IPS DF 4.7 (cell line): Measurements from ENCODE around the gene TRPM5.

Source experiments
- DNase-seq: peaks from one replicate; pipeline ENCODE4 v3.0.0-alpha.2; 2013; ENCODE audit warnings: low spot score; ENCODE audit errors: extremely low read depth

The TRPM5 gene

DNA sequence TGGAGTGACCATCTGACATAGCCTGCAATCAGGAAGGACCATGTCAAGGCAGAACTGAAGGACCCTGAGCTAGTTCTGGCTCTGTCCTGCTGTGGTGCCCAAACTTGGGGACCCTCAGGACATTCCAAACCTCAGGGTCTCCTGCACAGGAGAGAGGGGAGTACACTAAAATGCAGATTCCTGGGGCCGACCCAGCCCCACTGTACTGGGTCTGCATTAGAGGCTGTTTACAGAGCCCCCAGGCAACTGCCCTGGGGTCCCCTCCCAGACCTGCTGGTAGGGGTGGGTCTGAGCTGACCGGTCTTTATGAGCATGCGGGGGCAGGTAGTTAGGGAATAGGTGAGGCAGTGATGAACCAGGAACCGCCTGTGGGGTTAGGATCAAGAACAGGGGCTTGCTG lies 6.8 kb downstream of the TRPM5 start:
- DNase-seq = no peak

DNA sequence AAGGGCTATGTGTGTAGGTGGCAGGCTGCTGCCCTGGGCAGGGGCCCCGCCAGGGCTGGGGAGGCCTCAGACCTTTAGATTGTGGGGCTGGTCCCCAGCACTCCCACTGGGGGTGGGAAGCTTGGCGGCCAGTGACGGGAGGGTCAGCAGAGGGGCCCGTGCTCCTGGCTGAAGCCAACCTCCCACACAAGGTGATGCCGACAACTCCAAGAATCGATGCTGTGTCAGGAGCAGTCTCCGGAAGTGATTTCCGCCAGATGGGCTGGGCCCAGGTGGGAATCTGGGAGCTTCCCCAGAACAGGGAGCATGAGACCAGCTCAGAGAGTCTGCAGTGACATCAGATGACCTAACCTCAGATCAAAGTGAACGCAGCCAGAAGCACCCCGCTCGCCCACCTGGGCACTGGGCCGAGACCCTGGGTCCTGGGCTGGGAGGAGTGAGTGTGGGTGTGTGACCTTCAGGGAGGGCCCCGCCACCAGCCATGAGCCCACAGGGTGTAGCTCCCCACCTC lies 7.7 kb downstream of the TRPM5 start:
- DNase-seq = no peak

DNA sequence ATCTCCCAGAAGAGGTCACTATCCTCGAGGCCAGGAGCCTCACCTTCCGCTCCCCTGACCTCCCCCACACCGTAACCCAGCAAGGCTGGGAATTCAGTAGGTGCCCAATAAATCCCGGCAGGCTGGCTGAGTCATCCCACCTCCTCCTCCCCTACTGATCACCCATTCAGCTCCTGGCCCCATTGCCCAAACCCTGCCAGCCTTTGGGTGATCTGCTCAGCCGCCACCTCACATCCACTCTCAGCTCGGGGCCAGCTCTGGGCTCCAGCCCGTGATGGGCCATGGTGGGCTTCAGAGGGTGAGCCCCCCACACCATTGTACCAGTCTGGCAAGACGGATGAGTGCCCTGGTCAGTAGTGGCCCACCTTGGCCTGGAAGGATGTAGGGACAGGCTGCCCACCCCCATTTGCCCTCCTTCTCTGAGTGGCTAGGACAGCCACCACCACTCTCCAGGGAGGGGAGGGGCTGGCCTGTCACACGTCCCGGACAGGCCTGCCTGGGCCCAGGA lies 8.2 kb downstream of the TRPM5 start:
- no peak for DNase-seq

DNA sequence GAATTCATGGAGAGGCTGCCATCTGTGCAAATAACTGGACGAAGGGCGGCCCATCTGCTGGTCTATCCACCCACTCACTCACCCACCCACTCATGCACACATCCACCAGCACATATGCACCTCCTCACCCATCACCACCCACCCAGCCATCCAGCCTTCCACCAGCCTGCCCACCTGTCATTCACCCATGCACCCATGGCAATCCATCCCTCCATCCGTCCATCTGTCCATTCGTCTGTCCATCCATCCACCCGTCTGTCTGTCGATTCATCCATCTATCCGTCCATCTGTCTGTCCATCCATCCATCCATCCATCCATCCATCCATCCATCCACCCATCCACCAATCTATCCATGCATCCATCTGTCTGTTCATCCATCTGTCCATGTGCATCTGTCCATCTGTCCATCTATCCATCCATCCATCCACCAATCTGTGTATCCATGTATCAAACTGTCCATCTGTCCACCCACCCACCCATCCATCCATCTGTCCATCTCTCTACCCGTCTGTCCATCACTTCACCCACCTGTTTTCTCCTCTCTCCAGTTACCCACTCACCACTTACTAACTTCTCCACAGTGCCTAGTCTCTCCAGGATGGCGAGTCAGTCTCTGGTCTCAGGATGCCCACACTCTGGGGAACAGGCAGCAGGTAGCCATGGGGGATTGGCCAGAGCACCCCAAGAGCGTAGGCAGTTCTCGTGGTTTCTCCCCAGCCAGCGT lies 8.9 kb downstream of the TRPM5 start:
- DNase-seq = no peak

DNA sequence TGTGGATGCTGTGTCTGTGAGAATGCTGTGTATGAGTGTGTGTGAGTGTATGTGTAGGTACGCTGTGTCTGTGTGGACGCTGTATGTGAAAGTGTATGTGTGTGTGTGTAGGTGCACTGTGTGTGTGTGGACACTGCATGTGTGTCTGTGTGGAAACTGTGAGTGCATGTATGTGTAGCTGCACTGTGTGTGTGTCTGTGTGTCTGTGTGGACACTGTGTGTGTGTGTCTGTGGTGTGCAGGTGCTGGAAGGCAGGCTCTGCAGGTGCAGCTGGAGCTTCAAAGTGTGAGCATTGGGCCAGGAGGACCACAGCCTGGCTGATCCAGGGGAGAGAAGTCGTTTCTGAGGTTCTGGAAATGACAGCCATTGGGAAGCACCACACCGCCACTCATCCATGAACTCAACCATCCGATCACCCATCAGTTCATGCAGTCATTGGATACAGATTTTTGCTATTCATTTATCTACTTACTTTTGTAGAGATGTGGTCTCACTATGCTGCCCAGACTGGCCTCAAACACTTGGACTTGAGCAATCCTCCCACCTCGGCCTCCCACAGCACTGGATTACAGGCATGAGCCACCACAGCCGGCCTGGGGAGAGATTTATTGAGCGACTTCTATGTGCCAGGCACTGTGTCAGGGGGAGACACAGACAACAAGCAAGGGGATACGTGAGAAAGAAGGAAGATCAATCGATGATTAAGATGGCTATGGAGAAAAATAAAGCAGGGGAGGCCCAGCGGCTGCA lies 9.6 kb downstream of the TRPM5 start:
- DNase-seq = no peak

DNA sequence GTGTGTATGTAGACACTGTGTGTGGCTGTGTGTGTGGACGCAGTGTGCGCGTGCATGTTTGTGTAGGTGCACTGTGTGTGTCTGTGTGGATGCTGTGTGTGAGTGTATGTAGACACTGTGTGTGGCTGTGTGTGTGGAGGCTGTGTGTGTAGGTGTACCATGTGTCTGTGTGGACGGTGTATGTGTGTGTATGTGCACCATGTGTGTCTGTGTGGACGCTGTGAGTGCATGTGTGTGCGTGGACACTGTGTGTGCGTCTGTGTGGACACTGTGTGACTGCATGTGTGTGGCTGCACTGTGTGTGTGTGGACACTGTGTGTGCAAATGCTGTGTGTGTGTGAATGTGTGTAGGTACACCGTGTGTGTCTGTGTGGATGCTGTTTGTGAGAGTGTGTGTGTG lies 10.3 kb downstream of the TRPM5 start:
- DNase-seq = no peak

DNA sequence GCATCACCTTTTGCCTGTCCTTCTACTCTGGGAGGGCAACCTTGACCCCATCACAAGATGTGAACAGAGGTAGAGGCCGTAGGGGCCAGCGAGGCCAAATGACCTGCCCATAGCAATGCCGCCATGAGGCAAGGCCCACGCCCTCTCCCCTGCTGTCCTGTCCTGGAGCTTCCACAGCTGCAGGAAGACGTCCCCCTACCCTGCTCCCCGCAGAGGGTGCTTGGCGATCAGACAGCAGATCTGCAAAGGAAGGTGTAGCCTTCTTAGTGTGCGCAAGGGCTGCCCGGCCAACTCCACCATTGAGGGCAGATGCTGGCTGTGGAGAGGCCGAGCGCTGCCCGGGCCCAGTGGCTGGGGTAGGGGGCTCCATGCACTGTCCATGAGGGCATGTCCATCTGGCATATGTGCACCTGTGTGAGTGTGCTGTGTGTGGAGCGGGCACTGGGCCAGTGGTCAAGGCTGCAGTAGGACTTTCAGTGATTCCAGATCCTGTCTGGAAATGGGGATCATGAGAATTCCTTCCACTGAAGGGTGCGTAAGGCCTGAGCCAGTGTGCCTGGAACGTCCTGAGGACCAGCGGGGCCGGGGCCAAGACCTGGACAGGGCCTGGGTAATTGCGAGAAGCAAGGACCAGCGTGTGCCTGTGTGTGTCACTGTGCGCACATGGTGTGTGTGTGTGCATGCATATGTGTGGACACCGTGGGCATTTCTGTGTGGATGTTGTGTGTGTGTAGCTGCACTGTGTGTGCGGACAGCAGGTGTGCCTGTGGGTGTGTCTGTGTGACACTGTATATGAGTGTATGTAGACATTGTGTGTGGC lies 11.0 kb downstream of the TRPM5 start:
- DNase-seq = no peak

DNA sequence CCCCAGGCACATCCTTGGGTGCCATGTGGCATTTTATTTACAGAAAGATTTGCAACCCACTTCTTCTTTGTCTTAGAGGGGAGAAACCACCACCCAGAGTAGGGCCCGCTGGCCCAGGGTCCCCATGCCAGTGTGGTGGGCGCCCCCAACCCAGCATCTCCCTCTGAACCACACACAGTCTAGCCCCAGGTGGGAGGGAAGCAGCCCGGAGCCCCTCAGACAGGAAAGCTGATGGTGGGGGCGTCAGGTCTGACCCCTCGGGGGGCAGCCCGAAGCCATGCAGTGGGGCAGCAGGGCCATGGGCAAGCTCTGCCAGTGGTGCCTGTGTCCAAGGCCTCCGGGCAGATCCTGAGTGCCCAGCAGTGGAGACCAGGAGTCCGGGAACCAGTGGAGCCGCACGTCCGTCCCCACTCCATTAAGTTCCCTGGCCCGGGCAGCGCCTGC lies 11.7 kb downstream of the TRPM5 start:
- DNase-seq = no peak

DNA sequence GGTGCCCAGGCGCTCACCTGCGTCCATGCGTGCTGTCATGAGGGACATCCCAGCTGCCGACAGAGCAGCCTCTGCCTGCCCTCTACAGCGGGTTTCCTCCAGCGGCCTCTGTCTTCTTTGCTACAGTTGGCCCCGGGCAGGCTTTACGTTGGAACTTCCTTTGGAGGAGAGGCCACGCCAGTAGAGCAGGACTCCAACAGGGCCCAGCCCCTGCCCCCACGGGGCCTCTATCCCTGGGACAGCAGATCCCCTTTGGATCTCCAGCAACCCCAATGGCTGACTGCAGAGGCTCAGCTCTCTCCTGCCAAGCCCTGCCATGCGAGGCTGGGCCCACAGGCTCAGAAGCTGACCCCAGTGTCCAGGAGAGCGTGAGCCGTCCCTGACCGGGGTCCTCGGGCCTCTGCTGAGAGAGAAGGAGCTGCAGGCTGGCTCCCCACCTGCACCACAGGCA lies 12.1 kb downstream of the TRPM5 start:
- no peak for DNase-seq

DNA sequence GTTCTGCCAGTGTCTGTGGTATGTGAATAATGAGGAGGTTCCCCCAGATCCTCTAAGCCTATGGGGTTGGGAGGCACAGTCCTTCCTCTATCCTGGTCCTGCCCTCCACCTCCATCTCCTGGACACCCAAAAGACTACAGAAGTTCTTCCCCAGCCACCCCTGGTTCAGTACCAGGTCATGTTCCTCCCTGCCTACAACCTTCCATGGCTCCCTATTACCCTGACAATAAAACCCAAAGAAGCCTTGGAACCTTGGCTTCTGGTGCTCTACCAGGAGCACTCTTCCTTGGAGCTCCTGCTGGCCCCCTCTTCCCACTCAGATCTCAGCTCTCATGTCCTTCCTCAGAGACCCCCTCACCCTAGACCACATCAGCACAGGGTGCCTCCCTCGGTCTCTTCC lies 12.9 kb downstream of the TRPM5 start:
- DNase-seq = no peak

DNA sequence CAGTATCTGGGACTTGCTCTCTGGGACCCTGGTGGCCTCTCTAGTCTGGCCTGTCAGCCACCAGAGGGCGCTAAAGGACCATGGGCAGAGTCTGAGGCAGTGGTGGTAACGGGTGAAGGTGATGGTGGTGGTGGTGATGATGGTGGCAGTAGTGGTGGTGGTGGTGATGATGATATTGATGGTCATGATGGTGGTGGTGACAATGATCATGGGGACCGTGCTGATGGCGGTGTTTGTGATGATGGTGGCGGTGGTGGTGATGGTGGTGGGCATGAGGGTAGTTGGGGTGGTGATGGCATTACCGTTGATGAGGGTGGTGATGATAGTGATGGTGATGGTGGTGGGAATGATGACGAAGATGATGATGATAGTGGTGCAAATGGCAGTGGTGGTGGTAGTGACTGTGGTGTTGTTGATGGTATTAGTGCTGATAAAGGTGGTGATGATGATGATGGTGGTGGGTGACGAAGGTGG lies 16.0 kb downstream of the TRPM5 start:
- DNase-seq = peak; percentile 19

DNA sequence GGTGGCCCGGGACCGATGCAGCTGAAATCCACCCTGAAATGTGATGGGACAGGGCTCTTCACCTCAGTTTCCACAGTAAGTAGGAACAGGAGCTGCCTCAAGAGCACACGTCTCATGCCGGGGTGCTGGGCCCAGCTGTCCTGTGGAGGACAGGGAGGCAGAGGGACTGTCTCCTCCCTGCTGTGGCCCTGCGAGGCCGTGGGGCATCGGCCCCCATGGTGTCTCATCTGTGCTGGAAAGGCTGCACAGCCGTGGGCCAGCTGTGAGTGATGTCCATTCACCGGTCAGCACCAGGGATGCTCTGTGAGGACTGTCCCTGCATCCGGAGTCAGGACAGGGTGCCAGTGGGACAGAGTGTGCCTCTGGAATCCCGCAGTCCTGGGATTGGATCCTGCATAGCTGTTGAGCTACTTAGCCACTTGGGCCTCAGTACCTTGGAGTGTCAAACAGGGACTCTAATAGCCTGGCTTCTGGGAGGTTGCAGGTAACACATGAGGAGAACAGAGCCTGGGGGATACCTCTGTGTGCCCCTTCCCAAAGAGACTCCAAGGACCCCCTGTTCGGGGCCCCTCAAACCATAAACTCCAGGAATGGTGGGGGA lies 16.5 kb downstream of the TRPM5 start:
- DNase-seq = no peak

DNA sequence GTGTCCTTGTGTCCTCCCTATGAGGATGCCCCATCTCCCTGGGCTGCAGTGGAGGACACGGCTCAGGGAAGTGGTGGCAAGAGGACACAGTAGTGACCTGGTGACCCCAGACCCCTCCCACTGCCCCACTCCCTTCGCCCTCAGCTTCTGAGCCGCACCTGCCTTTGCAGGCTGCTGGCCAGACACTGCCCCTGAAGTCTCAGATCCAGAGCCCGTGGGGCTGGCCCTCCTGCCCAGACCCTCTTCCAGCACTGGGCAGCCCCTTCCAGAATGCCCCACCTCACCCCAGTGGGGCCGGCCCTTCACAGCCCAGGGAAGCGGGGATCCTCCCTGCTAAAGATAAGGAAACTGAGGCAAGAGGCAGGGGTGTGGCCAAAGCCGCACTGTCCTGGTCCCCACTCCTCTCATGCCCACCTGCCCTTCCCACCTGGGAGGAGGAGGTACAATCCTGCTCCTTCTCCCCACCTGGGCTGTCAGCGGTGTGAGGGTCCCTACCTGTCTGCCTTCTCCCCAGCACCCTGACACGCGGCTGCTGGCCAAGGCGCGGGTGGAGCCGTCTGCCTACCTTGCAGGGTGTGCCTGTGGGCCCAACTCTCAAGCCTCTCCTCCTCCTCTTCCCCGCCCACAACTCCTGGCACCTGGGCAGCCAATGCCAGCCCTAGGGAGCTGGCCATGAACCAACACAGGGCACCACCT lies 17.3 kb downstream of the TRPM5 start:
- no peak for DNase-seq

DNA sequence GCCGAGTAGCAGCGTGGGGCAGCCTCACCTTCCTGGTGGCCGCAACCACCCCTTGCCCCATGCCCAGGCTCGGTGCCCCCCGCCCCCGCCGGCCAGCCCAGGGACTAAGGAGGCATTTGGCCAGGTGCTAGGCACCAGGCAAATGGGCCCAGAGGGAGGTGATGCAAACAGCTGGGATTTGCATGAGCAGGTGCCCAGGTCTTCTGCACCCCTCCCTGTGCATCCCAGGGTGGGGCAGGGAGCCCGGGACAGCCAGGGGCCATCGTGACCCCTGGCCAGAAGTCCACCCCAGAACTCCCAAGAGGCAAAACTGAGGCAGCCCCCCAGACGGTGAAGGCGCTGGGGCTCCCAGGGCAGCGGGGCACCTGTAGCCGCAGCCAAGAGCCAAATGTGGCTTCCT lies 18.1 kb downstream of the TRPM5 start:
- DNase-seq = no peak

DNA sequence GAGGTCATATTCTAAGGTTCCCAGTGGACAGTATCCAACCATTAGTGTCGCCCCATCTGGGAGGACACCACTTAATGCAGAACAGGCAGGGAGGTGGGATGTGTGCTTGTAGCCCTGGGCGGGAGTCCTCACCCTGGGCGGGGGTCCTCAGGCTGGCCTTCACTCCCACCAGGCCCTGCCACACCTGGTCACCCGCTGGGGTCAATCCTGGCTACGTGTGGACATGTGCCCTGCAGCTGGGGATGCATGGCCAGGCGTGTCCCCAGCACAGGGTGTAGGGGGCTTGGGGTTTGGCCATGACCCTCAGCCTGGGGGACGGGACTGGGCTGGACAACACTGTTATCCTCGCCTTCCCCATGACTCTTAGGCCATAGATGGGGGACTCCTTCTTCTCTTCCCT lies 18.8 kb downstream of the TRPM5 start:
- DNase-seq = no peak

DNA sequence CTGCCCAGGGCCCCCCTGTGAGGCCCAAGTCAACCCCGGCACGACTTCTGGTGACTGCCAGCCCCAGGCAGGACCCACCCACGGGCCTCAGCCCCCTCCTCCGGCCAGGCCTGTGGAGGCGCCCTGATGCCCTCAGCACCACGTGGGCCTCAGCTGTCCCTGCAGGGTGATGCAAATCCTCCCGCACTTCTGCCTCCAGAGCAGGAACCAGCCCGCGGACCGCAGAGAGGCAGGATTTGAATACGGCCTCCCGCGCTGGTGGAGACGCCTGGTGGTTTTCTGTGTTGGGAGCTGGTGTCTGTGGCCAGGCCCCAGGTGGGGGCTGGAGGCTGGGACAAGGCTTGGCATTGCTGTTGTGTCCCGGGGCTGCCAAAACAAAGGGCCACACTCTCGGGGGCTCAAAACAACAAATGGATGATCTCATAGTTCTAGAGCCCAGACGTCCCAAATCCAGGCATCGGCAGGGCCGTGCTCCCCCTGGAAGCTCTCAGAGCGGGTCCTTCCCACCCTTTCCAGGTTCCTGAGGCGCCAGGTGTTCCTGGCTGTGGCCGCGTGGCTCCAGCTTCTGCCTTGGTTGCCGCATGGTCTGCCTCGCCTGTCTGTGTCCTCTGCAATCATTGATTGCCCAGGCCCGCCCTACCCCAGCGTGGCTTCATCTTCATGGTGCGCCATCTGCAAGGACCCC lies 19.4 kb downstream of the TRPM5 start:
- no peak for DNase-seq

DNA sequence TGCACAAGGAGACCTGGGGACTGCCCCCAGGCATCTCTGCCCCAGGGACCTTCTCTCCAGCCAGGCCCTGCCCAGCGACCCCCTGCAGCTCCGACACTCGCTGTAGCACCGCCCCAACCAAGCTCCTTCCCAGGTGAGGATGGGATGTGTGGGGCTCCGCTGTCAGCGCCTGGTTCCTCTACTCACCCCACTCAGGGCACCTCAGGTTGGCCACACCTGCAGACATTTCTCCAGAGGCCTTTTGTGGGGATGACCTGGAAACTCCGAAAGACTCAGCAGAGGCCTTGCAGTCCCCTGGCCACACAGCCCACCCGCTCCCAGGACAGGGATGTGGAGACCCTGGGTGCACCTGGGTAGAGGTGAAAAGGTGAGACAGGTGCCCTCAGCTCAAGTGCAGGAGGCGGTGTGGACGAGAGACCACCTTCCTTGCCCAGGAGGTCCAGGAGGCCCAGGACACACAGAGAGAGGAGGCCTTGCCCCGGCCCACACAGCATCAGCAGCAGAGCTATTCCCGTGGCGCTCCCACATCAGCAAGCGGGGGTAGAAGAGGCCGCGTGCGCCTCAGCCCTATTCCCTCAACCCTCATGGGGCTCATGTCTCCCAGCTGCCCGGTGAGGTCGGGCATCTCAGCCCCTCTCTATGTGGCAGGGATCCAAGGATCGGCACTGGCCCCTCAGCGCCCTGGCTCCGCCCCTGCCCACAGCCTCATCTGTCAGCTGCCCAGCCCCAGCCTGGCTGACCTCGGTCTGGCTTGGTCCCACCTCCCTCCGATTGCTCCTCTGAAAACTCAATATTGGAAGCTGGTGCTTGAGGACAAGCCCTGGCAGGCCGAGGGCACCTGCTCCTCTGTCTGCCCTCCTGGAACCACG lies 20.9 kb downstream of the TRPM5 start:
- no peak for DNase-seq

DNA sequence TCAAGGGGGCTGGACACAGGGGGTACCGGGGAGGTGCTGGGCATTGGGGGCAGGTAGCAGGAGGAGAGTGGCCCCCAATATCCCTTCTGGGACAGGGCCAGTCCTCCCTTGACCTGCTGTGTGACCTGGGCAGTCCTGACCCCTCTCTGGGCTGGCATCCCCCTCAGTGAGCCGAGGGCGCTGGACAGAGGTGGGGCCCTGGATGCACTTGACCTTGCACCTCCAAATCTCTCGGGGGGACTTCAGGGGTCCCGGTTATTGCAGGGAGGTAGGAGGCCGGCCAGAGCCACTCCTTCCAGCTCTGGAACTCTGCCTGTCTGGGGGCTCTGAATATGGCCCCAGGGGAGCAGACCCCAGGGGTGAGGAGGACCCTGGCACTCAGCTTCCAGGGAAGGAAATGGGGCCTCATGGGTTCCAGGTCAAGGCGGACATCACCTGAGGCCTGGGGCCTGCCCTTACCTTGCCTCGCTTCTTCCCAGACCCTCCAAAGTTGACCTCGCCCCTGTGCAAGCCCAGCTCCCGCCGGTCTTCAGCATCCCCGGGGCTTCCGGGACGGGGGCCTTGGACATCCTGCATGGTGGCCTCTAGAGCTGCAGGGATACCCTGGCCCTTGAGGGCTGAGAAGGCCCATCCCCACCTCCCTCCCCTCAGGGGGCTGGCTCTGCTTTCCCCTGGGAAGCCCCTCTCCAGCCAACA lies 21.7 kb downstream of the TRPM5 start:
- no peak for DNase-seq
